OCI-LY7 (cell line): ENCODE data around the gene IL17A. TPM values are rescaled to one million over a fixed set of nuclear protein-coding genes. Genes with fewer than 3 reads are reported as not detected.

Source experiments
- BruUV-seq: library from RNA; stranded (reverse); fragments of 400-500 nt; replicated peaks from 2 replicates; lab custom pipeline; 2021; lab: Mats Ljungman, UMichigan
- CTCF ChIA-PET: fragments of 300-600 bp; sonication (Branson Sonifier 250); formaldehyde crosslinking; loops from one replicate; lab custom pipeline; 2022; ENCODE audit warnings: antibody characterized with exemption; ENCODE audit not compliant: unreplicated experiment; lab: Charles Lee
- POLR2A ChIA-PET: fragments of 300-600 bp; sonication (Branson Sonifier 250); formaldehyde crosslinking; loops from one replicate; lab custom pipeline; 2022; ENCODE audit warnings: antibody characterized with exemption; lab: Charles Lee
- DNase-seq: peaks from one replicate; pipeline ENCODE4 v3.0.0-alpha.2; 2015; ENCODE audit warnings: low spot score
- H2AFZ ChIP-seq: fragments of 200-600 bp; sonication (generic), shearing (Covaris generic); 2 replicates; pipeline ENCODE4 v1.6.1; 2014; ENCODE audit warnings: mild to moderate bottlenecking, antibody characterized with exemption, low read length, moderate library complexity
- H3K27ac ChIP-seq: fragments of 200-600 bp; sonication (generic); 2 replicates; pipeline ENCODE4 v1.5.1; 2014; ENCODE audit warnings: mixed run types, low read depth, mild to moderate bottlenecking, moderate library complexity, low read length, inconsistent platforms; ENCODE audit not compliant: poor library complexity, severe bottlenecking
- H3K36me3 ChIP-seq: fragments of 200-600 bp; sonication (generic); 2 replicates; pipeline ENCODE4 v1.6.1; 2014; ENCODE audit warnings: mild to moderate bottlenecking, antibody characterized with exemption, low read length, moderate library complexity, mixed read lengths; ENCODE audit not compliant: insufficient read depth
- H3K4me1 ChIP-seq: fragments of 200-600 bp; sonication (generic); 2 replicates; pipeline ENCODE4 v1.5.1; 2014; ENCODE audit warnings: mild to moderate bottlenecking, low read length; ENCODE audit not compliant: insufficient read depth, poor library complexity, severe bottlenecking
- H3K4me2 ChIP-seq: fragments of 200-600 bp; sonication (generic); 2 replicates; pipeline ENCODE4 v1.6.1; 2014; ENCODE audit warnings: mild to moderate bottlenecking, low read length
- H3K4me3 ChIP-seq: fragments of 200-600 bp; sonication (generic); 2 replicates; pipeline ENCODE4 v1.5.1; 2014; ENCODE audit warnings: mild to moderate bottlenecking, low read depth, low read length; ENCODE audit not compliant: poor library complexity, severe bottlenecking
- H3K79me2 ChIP-seq: fragments of 200-600 bp; sonication (generic); 2 replicates; pipeline ENCODE4 v1.6.1; 2016; ENCODE audit warnings: low read depth, mild to moderate bottlenecking, low read length, moderate library complexity, mixed read lengths; ENCODE audit not compliant: insufficient read depth
- H3K9me2 ChIP-seq: fragments of 200-600 bp; sonication (generic); 2 replicates; pipeline ENCODE4 v1.6.1; 2016; ENCODE audit warnings: mild to moderate bottlenecking, low read length, mixed read lengths; ENCODE audit not compliant: insufficient read depth
- H3K9me3 ChIP-seq: fragments of 200-600 bp; sonication (generic); 2 replicates; pipeline ENCODE4 v1.6.1; 2014; ENCODE audit warnings: mild to moderate bottlenecking, mixed run types, low read length, mixed read lengths
- H4K20me1 ChIP-seq: fragments of 200-600 bp; sonication (generic); 2 replicates; pipeline ENCODE4 v1.6.1; 2014; ENCODE audit warnings: mild to moderate bottlenecking, antibody characterized with exemption, low read length, moderate library complexity, mixed read lengths; ENCODE audit not compliant: insufficient read depth
- EZH2phosphoT487 ChIP-seq: fragments of 200-600 bp; sonication (generic); IDR thresholded peaks from 2 replicates; pipeline ENCODE4 v1.6.1; 2018; ENCODE audit warnings: low read depth, borderline replicate concordance, mild to moderate bottlenecking, mixed run types, antibody characterized with exemption, low read length, moderate library complexity, mixed read lengths
- intact Hi-C: fragments of 100-400 bp; cut with micrococcal nuclease; formaldehyde crosslinking; loops from one replicate; pipeline ENCODE4 v1.10.0; 2022; ENCODE audit not compliant: unreplicated experiment
- total RNA-seq, 2 experiments: library from RNA; depleted of rRNA in 1 of 2; stranded (reverse); fragments of >200 nt in 1 of 2; shearing (Covaris generic) in 1 of 2; gene quantifications; 2 replicates each; pipeline ENCODE4 v1.2.3, GENCODE V29; 2014 to 2022
- TF ChIP-seq, protein P1 (sequence below): fragments of 200-600 bp; sonication (generic); conservative IDR thresholded peaks from 2 replicates; pipeline ENCODE4 v1.5.1; 2014; ENCODE audit warnings: mild to moderate bottlenecking, antibody characterized with exemption, low read length, moderate library complexity, mixed read lengths

The IL17A gene
- total RNA-seq, 2 experiments from 2014 or later = not detected

DNA sequence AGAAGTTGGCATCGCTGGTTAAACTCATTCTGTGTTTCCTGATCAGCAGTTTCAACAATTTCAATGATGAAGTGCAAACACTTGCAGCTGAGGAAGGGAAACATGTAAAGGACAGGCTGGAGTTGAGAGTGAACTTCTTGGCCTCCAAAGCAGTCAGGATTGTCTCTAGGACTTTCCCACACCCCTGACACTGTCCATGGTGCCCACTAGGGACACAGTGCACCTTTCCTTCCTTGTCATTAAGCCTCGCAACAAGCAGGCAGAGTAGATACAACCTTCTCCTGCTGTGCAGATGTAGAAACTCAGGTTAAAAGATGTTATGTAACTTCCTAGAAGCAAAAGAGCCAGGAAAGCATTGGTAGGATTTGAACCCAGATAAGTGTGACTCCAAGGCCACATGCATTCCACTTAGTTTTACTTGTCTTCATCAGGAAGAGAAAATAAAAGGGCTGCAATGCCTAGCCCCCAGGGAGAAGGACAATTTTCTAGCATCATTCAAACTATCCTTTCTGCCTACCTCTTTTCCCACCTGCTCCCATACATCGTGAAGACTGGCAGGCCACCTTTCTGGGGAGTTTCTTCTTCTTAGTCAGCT, 39.2 kb upstream of the IL17A start:
- H4K20me1 ChIP-seq = no peaks in the 10 kb centered on the region
- TF ChIP-seq, protein P1, sequence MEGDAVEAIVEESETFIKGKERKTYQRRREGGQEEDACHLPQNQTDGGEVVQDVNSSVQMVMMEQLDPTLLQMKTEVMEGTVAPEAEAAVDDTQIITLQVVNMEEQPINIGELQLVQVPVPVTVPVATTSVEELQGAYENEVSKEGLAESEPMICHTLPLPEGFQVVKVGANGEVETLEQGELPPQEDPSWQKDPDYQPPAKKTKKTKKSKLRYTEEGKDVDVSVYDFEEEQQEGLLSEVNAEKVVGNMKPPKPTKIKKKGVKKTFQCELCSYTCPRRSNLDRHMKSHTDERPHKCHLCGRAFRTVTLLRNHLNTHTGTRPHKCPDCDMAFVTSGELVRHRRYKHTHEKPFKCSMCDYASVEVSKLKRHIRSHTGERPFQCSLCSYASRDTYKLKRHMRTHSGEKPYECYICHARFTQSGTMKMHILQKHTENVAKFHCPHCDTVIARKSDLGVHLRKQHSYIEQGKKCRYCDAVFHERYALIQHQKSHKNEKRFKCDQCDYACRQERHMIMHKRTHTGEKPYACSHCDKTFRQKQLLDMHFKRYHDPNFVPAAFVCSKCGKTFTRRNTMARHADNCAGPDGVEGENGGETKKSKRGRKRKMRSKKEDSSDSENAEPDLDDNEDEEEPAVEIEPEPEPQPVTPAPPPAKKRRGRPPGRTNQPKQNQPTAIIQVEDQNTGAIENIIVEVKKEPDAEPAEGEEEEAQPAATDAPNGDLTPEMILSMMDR = no peak
- no peak for TF ChIP-seq EZH2phosphoT487
- H3K4me2 ChIP-seq = no peak overlapping the region
- POLR2A ChIA-PET = no interaction called here
- no peaks in the 10 kb centered on the region for H3K79me2 ChIP-seq
- H3K27ac ChIP-seq = no peak overlapping the region
- H3K4me3 ChIP-seq = no peak overlapping the region
- H3K36me3 ChIP-seq = no peaks in the 10 kb centered on the region
- no peak overlapping the region for H2AFZ ChIP-seq
- no peaks in the 10 kb centered on the region for H3K4me1 ChIP-seq
- CTCF ChIA-PET = interaction anchor here (0.9 kb wide), 1 partner anchor 9 kb away, joined by 3 read pairs; no protein-coding TSS in a partner anchor
- BruUV-seq = no TSS peak
- DNase-seq = no peak
- intact Hi-C loops = no loop called here
- no peaks in the 10 kb centered on the region for H3K9me2 ChIP-seq
- no peaks in the 10 kb centered on the region for H3K9me3 ChIP-seq

DNA sequence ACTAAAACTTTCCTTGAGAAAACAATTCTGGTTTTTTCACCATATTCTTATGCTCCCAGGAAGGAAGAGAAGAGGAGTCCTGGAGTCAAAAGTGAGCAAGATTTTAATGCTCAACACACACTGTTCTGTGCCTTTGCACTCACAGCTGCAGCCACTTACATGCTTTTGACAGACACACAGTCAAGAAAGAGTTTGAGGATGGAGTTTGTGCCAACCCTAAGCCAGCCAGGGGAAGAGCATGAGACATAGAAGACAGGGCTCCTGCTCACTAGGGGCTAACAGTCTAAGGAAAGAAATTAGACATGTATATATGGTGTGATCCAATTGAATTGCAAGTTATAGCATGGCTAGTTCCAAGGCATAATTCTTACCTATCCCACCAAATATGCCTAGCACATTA, 37.1 kb upstream of the IL17A start:
- H3K9me2 ChIP-seq = no peaks in the 10 kb centered on the region
- no peak overlapping the region for H3K27ac ChIP-seq
- no TSS peak for BruUV-seq
- intact Hi-C loops = no loop called here
- ChIA-PET POLR2A (no interaction called here), CTCF (no interaction called here)
- H4K20me1 ChIP-seq = no peaks in the 10 kb centered on the region
- no peaks in the 10 kb centered on the region for H3K9me3 ChIP-seq
- no peaks in the 10 kb centered on the region for H3K4me1 ChIP-seq
- no peak overlapping the region for H3K4me2 ChIP-seq
- no peak for DNase-seq
- H3K4me3 ChIP-seq = no peak overlapping the region
- TF ChIP-seq EZH2phosphoT487 = no peak
- TF ChIP-seq, protein P1 = no peak
- no peak overlapping the region for H2AFZ ChIP-seq
- no peaks in the 10 kb centered on the region for H3K79me2 ChIP-seq
- no peaks in the 10 kb centered on the region for H3K36me3 ChIP-seq

DNA sequence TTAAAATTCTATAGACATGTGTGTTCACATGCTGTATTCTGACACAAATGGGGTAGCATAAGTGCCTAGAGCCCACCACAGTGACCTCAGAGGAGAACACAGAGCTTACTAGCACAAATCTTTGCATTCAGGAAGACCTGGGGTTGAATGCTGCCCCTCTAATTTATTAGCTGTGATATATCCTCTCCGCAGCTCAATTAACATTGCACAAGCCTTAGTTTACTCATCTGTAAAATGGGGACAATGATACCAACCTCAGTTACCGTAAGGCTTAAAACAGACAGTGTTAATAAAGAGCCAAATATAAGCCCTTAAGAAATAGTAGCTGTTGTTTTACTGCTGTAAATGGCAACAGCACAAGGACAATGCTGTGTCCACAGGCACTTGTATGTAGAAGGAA, 36.2 kb upstream of the IL17A start:
- CTCF ChIA-PET = no interaction called here
- intact Hi-C loops = no loop called here
- no TSS peak for BruUV-seq

More for the DNA sequence above, 36.2 kb upstream of the IL17A start:
- Histone ChIP-seq H2AFZ (no peak overlapping the region), H3K9me3 (no peaks in the 10 kb centered on the region), H3K79me2 (no peaks in the 10 kb centered on the region), H3K9me2 (no peaks in the 10 kb centered on the region), H4K20me1 (no peaks in the 10 kb centered on the region), H3K36me3 (no peaks in the 10 kb centered on the region), H3K4me1 (no peaks in the 10 kb centered on the region), H3K4me2 (no peak overlapping the region), H3K27ac (no peak overlapping the region), H3K4me3 (no peak overlapping the region)
- TF ChIP-seq, protein P1 = no peak
- no peak for TF ChIP-seq EZH2phosphoT487
- POLR2A ChIA-PET = interaction anchor here (0.7 kb wide), 1 partner anchor 9 kb away, joined by 3 read pairs; no protein-coding TSS in a partner anchor
- no peak for DNase-seq
